Esophagus muscularis mucosa (tissue), 4 donors: ENCODE measurements around the gene ACSM2A. TPM values are rescaled to one million over a fixed set of nuclear protein-coding genes. Genes with fewer than 3 reads are reported as not detected.
"Not testable (repeated sequence)": the region's sequence is repeated elsewhere in the genome, so short reads cannot be mapped to it uniquely, and the experiment has no call there.

ENCODE experiments used
- DNase-seq: peaks from one replicate; pipeline ENCODE4 v3.0.0-alpha.2; 2017; ENCODE audit errors: extremely low spot score
- H3K27ac ChIP-seq, 4 donors: fragments of 200-600 bp; sonication (generic); replicated peaks in 1 of 4; 1 replicate in 3 of 4; 2 replicates in 1 of 4; pipeline ENCODE4 v1.5.1; 2016 to 2019; ENCODE audit warnings: mild to moderate bottlenecking in 1 of 4
- H3K27me3 ChIP-seq, 4 donors: fragments of 200-600 bp; sonication (generic); one replicate each; pipeline versions ENCODE4 v1.5.1 to v1.6.0; 2016 to 2019
- H3K36me3 ChIP-seq, 4 donors: fragments of 200-600 bp; sonication (generic); one replicate each; pipeline ENCODE4 v1.5.1; 2016 to 2019
- H3K4me1 ChIP-seq, 4 donors: fragments of 200-600 bp; sonication (generic); one replicate each; pipeline ENCODE4 v1.5.1; 2016 to 2019
- H3K4me3 ChIP-seq, 4 donors: fragments of 200-600 bp; sonication (generic); 1 replicate in 2 of 4; 2 replicates in 2 of 4; pipeline ENCODE4 v1.5.1; 2016 to 2019; ENCODE audit warnings: mild to moderate bottlenecking in 4 of 4, moderate library complexity in 1 of 4
- H3K9me3 ChIP-seq, 4 donors: fragments of 200-600 bp; sonication (generic); 1 replicate in 3 of 4; 2 replicates in 1 of 4; pipeline ENCODE4 v1.5.1; 2016 to 2019
- EP300 ChIP-seq: sonication (generic); formaldehyde crosslinking; IDR thresholded peaks from one replicate; pipeline ENCODE4 v1.6.1; 2017; ENCODE audit warnings: antibody characterized with exemption
- POLR2A ChIP-seq: fragments of 450-650 bp; IDR thresholded peaks from one replicate; pipeline ENCODE4 v1.6.1; 2017; ENCODE audit warnings: antibody characterized with exemption, moderate library complexity, mild to moderate bottlenecking, low read depth
- POLR2AphosphoS5 ChIP-seq, 2 donors: sonication (generic); formaldehyde crosslinking; IDR thresholded peaks; one replicate each; pipeline ENCODE4 v1.6.1; 2017; ENCODE audit warnings: antibody characterized with exemption in 2 of 2
- WGBS: methylation state at CpG from one replicate; pipeline ENCODE4 v1.1.5; 2018; 5-methylcytosine and 5-hydroxymethylcytosine counted together
- intact Hi-C: fragments of 100-400 bp; cut with DNase I; formaldehyde crosslinking; loops from one replicate; pipeline ENCODE4 v1.15.1; 2023
- total RNA-seq, 4 donors: library from RNA; depleted of rRNA; stranded (reverse); fragments of >200 nt; gene quantifications; one replicate each; pipeline versions ENCODE4 v1.1.0 to v1.2.1, GENCODE V29; 2016
- TF ChIP-seq, protein P1 (sequence below), 3 experiments: fragments of 200-600 bp in 2 of 3; fragments of 450-650 bp in 1 of 3; sonication (generic) in 2 of 3; IDR thresholded peaks; one replicate each; pipeline ENCODE4 v1.5.1; 2017 to 2019; ENCODE audit warnings: antibody characterized with exemption in 3 of 3, mild to moderate bottlenecking in 2 of 3, moderate library complexity in 1 of 3

The ACSM2A gene, protein sequence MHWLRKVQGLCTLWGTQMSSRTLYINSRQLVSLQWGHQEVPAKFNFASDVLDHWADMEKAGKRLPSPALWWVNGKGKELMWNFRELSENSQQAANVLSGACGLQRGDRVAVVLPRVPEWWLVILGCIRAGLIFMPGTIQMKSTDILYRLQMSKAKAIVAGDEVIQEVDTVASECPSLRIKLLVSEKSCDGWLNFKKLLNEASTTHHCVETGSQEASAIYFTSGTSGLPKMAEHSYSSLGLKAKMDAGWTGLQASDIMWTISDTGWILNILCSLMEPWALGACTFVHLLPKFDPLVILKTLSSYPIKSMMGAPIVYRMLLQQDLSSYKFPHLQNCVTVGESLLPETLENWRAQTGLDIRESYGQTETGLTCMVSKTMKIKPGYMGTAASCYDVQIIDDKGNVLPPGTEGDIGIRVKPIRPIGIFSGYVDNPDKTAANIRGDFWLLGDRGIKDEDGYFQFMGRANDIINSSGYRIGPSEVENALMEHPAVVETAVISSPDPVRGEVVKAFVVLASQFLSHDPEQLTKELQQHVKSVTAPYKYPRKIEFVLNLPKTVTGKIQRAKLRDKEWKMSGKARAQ
- 1 to 10 TPM in 1 of 4 donors, not detected in 3; 1.3 TPM for total RNA-seq

DNA sequence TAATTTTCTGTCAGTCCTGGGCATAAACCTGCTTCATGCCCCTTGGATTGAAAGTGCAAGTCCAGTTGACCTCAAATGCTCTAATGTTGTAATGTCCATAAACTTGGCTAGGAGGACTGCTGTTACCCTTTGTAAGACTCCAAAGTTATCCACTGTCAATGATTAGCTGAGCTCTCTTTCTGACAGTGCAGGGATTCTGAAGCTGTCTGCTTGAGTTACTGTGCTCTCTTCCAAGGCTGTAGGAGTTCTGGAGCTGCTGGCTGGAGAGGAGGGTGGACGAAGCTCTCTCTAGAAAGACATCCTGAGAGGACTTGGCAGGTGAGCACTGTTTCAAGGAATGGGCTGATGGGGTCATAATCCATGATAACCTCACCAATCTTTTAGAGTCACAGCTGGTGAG lies at the start of gene ACSM2A:
Gene ACSM2A (plus strand): TSS at position 158 of the 400 bp plus-strand sequence. CDS start 8,594 bp downstream, outside the sequence.
- intact Hi-C loops, H3K4me3 ChIP-seq, H3K9me3 ChIP-seq, H3K4me1 ChIP-seq, H3K36me3 ChIP-seq, H3K27me3 ChIP-seq, H3K27ac ChIP-seq, DNase-seq: not testable (repeated sequence)
- no CpG with 5 or more reads among the region's 1 CpG for WGBS

DNA sequence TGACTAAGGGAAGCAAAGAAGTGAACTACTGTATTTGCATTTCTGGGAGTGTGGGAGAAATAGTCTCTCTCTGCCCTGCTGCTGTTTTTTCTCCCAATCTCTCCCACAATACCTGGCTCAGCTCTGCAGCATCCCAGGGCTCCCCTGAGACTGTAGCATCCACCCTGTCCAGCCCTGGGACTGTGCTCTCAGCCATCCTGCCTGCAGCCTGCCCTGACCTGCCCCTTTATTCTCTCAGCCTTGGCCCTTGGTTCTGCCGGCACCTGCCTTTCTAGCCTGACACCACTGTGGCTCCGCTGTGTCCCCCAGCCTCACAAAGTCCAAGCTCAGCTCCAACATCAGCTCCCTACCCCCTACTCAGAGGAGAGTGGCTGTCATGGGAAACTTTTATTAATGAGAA lies 48.7 kb upstream of the ACSM2A start:
- H3K4me1 ChIP-seq: no peaks in the 10 kb centered on the region
- DNase-seq: no peak
- 100% methylated on average over 2 of the region's 2 CpGs for WGBS
- no peak overlapping the region for H3K27ac ChIP-seq
- TF ChIP-seq, protein P1, sequence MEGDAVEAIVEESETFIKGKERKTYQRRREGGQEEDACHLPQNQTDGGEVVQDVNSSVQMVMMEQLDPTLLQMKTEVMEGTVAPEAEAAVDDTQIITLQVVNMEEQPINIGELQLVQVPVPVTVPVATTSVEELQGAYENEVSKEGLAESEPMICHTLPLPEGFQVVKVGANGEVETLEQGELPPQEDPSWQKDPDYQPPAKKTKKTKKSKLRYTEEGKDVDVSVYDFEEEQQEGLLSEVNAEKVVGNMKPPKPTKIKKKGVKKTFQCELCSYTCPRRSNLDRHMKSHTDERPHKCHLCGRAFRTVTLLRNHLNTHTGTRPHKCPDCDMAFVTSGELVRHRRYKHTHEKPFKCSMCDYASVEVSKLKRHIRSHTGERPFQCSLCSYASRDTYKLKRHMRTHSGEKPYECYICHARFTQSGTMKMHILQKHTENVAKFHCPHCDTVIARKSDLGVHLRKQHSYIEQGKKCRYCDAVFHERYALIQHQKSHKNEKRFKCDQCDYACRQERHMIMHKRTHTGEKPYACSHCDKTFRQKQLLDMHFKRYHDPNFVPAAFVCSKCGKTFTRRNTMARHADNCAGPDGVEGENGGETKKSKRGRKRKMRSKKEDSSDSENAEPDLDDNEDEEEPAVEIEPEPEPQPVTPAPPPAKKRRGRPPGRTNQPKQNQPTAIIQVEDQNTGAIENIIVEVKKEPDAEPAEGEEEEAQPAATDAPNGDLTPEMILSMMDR (IDR thresholded peaks at IDR 0.05): no peak
- TF ChIP-seq POLR2AphosphoS5 (IDR thresholded peaks at IDR 0.05): no peak
- TF ChIP-seq EP300: no peak
- no peak for TF ChIP-seq POLR2A
- H3K9me3 ChIP-seq: no peaks in the 10 kb centered on the region
- no peak overlapping the region for H3K4me3 ChIP-seq
- no peaks in the 10 kb centered on the region for H3K27me3 ChIP-seq
- no peaks in the 10 kb centered on the region for H3K36me3 ChIP-seq
- intact Hi-C loops: no loop called here

DNA sequence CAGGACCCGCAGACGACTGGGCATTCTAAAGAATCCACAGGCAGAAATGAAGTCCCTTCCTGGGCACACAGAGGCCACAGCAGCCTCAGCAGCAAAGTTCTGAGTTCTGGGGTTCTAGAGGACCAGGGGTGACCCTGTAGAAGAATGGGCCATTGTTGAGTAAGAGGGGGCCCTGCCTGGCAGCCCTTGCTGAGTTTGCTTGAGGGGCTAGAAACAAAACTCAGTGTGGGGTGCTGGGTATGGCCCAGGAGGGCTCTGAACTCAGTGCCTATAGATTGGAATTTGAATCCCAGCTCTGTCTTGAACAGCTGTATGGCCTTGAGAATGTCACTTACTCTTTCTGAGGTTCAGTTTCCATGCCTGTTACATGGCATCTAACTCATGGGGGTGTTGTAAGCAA lies 46.7 kb upstream of the ACSM2A start, which contains the start of gene PDILT:
Gene PDILT (minus strand): TSS at position 101 of the 400 bp plus-strand sequence. CDS start 5,437 bp downstream, outside the sequence.
- Histone ChIP-seq H3K27me3 (no peaks in the 10 kb centered on the region), H3K36me3 (no peaks in the 10 kb centered on the region), H3K4me1 (peaks cover 0 to 4% (median 1%) of the 10 kb centered on the region in 4 donors), H3K27ac (no peak within 1 kb of the TSS), H3K9me3 (no peaks in the 10 kb centered on the region), H3K4me3 (no peak within 1 kb of the TSS)
- no peak for DNase-seq
- WGBS: 100% methylated on average over 2 of the region's 2 CpGs
- intact Hi-C loops: no loop called here
- TF ChIP-seq, protein P1 (IDR thresholded peaks at IDR 0.05): no peak
- TF ChIP-seq EP300 (no peak), POLR2A (no peak), POLR2AphosphoS5 (IDR thresholded peaks at IDR 0.05) (no peak)

DNA sequence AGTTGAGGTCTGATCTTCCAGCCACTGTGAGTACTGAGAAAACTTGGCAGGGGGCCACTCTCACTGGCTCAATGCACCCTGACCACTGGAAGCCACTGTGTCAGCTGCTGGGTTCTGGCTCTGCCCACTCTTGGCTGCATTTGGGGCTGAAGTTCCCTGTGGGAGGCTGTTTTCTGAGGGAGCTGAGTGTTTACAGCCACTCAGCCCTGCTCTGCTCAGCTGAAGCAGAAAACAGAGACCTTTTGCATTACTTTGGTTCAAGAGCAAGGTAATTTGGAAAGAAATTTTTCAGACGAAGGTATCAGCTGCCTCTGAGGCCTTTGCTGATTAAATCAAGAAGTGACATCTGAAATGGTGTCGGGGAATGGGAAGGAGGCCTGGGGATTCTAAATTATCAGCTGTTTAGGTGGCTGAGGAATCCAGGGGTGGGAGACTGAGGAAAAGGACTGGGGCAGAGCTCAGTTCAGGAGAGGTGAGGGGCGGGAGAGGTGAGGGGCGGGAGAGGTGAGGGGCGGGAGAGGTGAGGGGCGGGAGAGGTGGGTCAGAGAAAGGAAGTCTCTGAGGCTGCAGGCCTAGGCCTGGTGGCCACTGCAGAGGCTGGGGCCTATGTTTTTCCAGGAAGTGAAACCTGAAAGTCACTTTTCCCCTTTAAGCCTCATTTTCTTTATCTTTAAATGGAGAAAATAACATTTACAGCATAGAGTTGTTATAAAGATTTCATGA lies 41.8 kb upstream of the ACSM2A start, which contains the start of gene ACSM5:
Gene ACSM5 (plus strand): TSS at position 137 of the 723 bp plus-strand sequence. CDS start 1,951 bp downstream, outside the sequence.
- H3K9me3 ChIP-seq: no peaks in the 10 kb centered on the region
- H3K27me3 ChIP-seq: no peaks in the 10 kb centered on the region
- TF ChIP-seq POLR2A: no peak
- TF ChIP-seq, protein P1 (IDR thresholded peaks at IDR 0.05): no peak
- no peak for TF ChIP-seq EP300
- TF ChIP-seq POLR2AphosphoS5 (IDR thresholded peaks at IDR 0.05): no peak
- H3K4me3 ChIP-seq: no peak within 1 kb of the TSS
- 63% methylated on average over 6 of the region's 6 CpGs for WGBS
- no peak for DNase-seq
- H3K27ac ChIP-seq: peak within 1 kb of the TSS in 1 of 4 donors; percentile 44
- peaks cover 0 to 4% (median 1%) of the 10 kb centered on the region in 4 donors for H3K4me1 ChIP-seq
- intact Hi-C loops: no loop called here
- no peaks in the 10 kb centered on the region for H3K36me3 ChIP-seq
